HS-5 (cell line): ENCODE results near the gene PCDHAC1.
"Not testable (repeated sequence)": the region's sequence is repeated elsewhere in the genome, so short reads cannot be mapped to it uniquely, and the experiment has no call there.

ENCODE experiments used
- DNase-seq: peaks from one replicate; pipeline ENCODE4 v3.0.0-alpha.2; 2012; ENCODE audit warnings: low read depth

Gene PCDHAC1

GRCh38 chr5:140925806-140926442 lies at the start of gene PCDHAC1:
TSS of gene PCDHAC1 (plus strand) at chr5:140926299. CDS start at chr5:140926893, 594 bp downstream.
- DNase-seq, result no peak

GRCh38 chr5:140876541-140877261 lies 49.4 kb upstream of the PCDHAC1 start:
- DNase-seq, result not testable (repeated sequence)

- no peak for DNase-seq
Measured at GRCh38 chr5:140877262-140877581, 48.9 kb upstream of the PCDHAC1 start.

- no peak for DNase-seq
Measured at GRCh38 chr5:140881889-140882590, 44.1 kb upstream of the PCDHAC1 start, which contains the start of gene PCDHA13. TSS of gene PCDHA13 (plus strand) at chr5:140882124. CDS start at chr5:140882269, 145 bp downstream.

- peak; percentile 9 for DNase-seq
Measured at GRCh38 chr5:140882591-140882899, 43.6 kb upstream of the PCDHAC1 start.

- no peak for DNase-seq
Measured at GRCh38 chr5:140883373-140883772, 42.7 kb upstream of the PCDHAC1 start.

GRCh38 chr5:140883927-140884697 lies 42.0 kb upstream of the PCDHAC1 start:
- no peak for DNase-seq

GRCh38 chr5:140916325-140916724 lies 9.8 kb upstream of the PCDHAC1 start:
- no peak for DNase-seq

- no peak for DNase-seq
Measured at GRCh38 chr5:140923601-140924000, 2.5 kb upstream of the PCDHAC1 start.

- DNase-seq, result peak; percentile 46
Measured at GRCh38 chr5:140926443-140927227, 536 bp downstream of the PCDHAC1 start.

- DNase-seq, result no peak
Measured at GRCh38 chr5:140927228-140927573, 1.1 kb downstream of the PCDHAC1 start.

- no peak for DNase-seq
Measured at GRCh38 chr5:140934964-140935606, 9.0 kb downstream of the PCDHAC1 start.

- no peak for DNase-seq
Measured at GRCh38 chr5:140946578-140946977, 20.5 kb downstream of the PCDHAC1 start.

GRCh38 chr5:140951636-140952035 lies 25.5 kb downstream of the PCDHAC1 start:
- no peak for DNase-seq

GRCh38 chr5:140953234-140953633 lies 27.1 kb downstream of the PCDHAC1 start:
- DNase-seq, result no peak

GRCh38 chr5:140962190-140962589 lies 36.1 kb downstream of the PCDHAC1 start:
- no peak for DNase-seq

GRCh38 chr5:140964356-140964755 lies 38.3 kb downstream of the PCDHAC1 start:
- no peak for DNase-seq

- DNase-seq, result no peak
Measured at GRCh38 chr5:140965905-140966292, 39.8 kb downstream of the PCDHAC1 start.

GRCh38 chr5:140966293-140967225 lies 40.5 kb downstream of the PCDHAC1 start, which contains the start of gene PCDHAC2:
TSS of gene PCDHAC2 (plus strand) at chr5:140966476. CDS start at chr5:140966767, 291 bp downstream.
- peak; percentile 34 for DNase-seq
